OCI-LY7 (cell line): Measurements from ENCODE around the gene ARPC5. TPM values are rescaled to one million over a fixed set of nuclear protein-coding genes. Genes with fewer than 3 reads are reported as not detected.
"Not testable (repeated sequence)": the region's sequence is repeated elsewhere in the genome, so short reads cannot be mapped to it uniquely, and the experiment has no call there.

Experiments used
- BruUV-seq: library from RNA; stranded (reverse); fragments of 400-500 nt; replicated peaks from 2 replicates; lab custom pipeline; 2021; lab: Mats Ljungman, UMichigan
- CTCF ChIA-PET: fragments of 300-600 bp; sonication (Branson Sonifier 250); formaldehyde crosslinking; loops from one replicate; lab custom pipeline; 2022; ENCODE audit warnings: antibody characterized with exemption; ENCODE audit not compliant: unreplicated experiment; lab: Charles Lee
- POLR2A ChIA-PET: fragments of 300-600 bp; sonication (Branson Sonifier 250); formaldehyde crosslinking; loops from one replicate; lab custom pipeline; 2022; ENCODE audit warnings: antibody characterized with exemption; lab: Charles Lee
- DNase-seq: peaks from one replicate; pipeline ENCODE4 v3.0.0-alpha.2; 2015; ENCODE audit warnings: low spot score
- H2AFZ ChIP-seq: fragments of 200-600 bp; sonication (generic), shearing (Covaris generic); 2 replicates; pipeline ENCODE4 v1.6.1; 2014; ENCODE audit warnings: mild to moderate bottlenecking, antibody characterized with exemption, low read length, moderate library complexity
- H3K27ac ChIP-seq: fragments of 200-600 bp; sonication (generic); 2 replicates; pipeline ENCODE4 v1.5.1; 2014; ENCODE audit warnings: mixed run types, low read depth, mild to moderate bottlenecking, moderate library complexity, low read length, inconsistent platforms; ENCODE audit not compliant: poor library complexity, severe bottlenecking
- H3K36me3 ChIP-seq: fragments of 200-600 bp; sonication (generic); 2 replicates; pipeline ENCODE4 v1.6.1; 2014; ENCODE audit warnings: mild to moderate bottlenecking, antibody characterized with exemption, low read length, moderate library complexity, mixed read lengths; ENCODE audit not compliant: insufficient read depth
- H3K4me1 ChIP-seq: fragments of 200-600 bp; sonication (generic); 2 replicates; pipeline ENCODE4 v1.5.1; 2014; ENCODE audit warnings: mild to moderate bottlenecking, low read length; ENCODE audit not compliant: insufficient read depth, poor library complexity, severe bottlenecking
- H3K4me2 ChIP-seq: fragments of 200-600 bp; sonication (generic); 2 replicates; pipeline ENCODE4 v1.6.1; 2014; ENCODE audit warnings: mild to moderate bottlenecking, low read length
- H3K4me3 ChIP-seq: fragments of 200-600 bp; sonication (generic); 2 replicates; pipeline ENCODE4 v1.5.1; 2014; ENCODE audit warnings: mild to moderate bottlenecking, low read depth, low read length; ENCODE audit not compliant: poor library complexity, severe bottlenecking
- H3K79me2 ChIP-seq: fragments of 200-600 bp; sonication (generic); 2 replicates; pipeline ENCODE4 v1.6.1; 2016; ENCODE audit warnings: low read depth, mild to moderate bottlenecking, low read length, moderate library complexity, mixed read lengths; ENCODE audit not compliant: insufficient read depth
- H3K9me2 ChIP-seq: fragments of 200-600 bp; sonication (generic); 2 replicates; pipeline ENCODE4 v1.6.1; 2016; ENCODE audit warnings: mild to moderate bottlenecking, low read length, mixed read lengths; ENCODE audit not compliant: insufficient read depth
- H3K9me3 ChIP-seq: fragments of 200-600 bp; sonication (generic); 2 replicates; pipeline ENCODE4 v1.6.1; 2014; ENCODE audit warnings: mild to moderate bottlenecking, mixed run types, low read length, mixed read lengths
- H4K20me1 ChIP-seq: fragments of 200-600 bp; sonication (generic); 2 replicates; pipeline ENCODE4 v1.6.1; 2014; ENCODE audit warnings: mild to moderate bottlenecking, antibody characterized with exemption, low read length, moderate library complexity, mixed read lengths; ENCODE audit not compliant: insufficient read depth
- EZH2phosphoT487 ChIP-seq: fragments of 200-600 bp; sonication (generic); IDR thresholded peaks from 2 replicates; pipeline ENCODE4 v1.6.1; 2018; ENCODE audit warnings: low read depth, borderline replicate concordance, mild to moderate bottlenecking, mixed run types, antibody characterized with exemption, low read length, moderate library complexity, mixed read lengths
- intact Hi-C: fragments of 100-400 bp; cut with micrococcal nuclease; formaldehyde crosslinking; loops from one replicate; pipeline ENCODE4 v1.10.0; 2022; ENCODE audit not compliant: unreplicated experiment
- total RNA-seq, 2 experiments: library from RNA; depleted of rRNA in 1 of 2; stranded (reverse); fragments of >200 nt in 1 of 2; shearing (Covaris generic) in 1 of 2; gene quantifications; 2 replicates each; pipeline ENCODE4 v1.2.3, GENCODE V29; 2014 to 2022
- TF ChIP-seq, protein P1 (sequence below): fragments of 200-600 bp; sonication (generic); conservative IDR thresholded peaks from 2 replicates; pipeline ENCODE4 v1.5.1; 2014; ENCODE audit warnings: mild to moderate bottlenecking, antibody characterized with exemption, low read length, moderate library complexity, mixed read lengths

Gene ARPC5
- total RNA-seq, 2 experiments from 2014 or later, result 116 to 132 TPM

DNA sequence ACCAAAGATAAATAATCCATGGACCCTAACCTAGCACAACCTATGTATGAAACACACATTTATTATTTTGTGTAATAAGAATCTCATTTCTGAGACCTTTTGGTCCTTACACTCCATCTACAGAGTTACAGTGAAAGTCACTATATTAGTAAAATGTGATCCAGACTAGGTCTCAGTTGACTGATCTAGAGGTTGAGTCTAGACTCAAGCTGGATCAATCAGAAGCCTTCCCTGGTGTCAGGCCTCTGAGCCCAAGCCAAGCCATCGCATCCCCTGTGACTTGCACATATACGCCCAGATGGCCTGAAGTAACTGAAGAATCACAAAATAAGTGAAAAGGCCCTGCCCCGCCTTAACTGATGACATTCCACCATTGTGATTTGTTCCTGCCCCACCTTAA is 22.6 kb downstream of the ARPC5 start:
- CTCF ChIA-PET, POLR2A ChIA-PET, H3K27ac ChIP-seq, H3K9me3 ChIP-seq, H3K9me2 ChIP-seq, BruUV-seq, H4K20me1 ChIP-seq, H3K4me3 ChIP-seq, H3K4me2 ChIP-seq, H3K36me3 ChIP-seq, intact Hi-C loops, H2AFZ ChIP-seq, DNase-seq, H3K79me2 ChIP-seq: not testable (repeated sequence)
- H3K4me1 ChIP-seq, result peaks cover 16% of the 10 kb centered on the region

DNA sequence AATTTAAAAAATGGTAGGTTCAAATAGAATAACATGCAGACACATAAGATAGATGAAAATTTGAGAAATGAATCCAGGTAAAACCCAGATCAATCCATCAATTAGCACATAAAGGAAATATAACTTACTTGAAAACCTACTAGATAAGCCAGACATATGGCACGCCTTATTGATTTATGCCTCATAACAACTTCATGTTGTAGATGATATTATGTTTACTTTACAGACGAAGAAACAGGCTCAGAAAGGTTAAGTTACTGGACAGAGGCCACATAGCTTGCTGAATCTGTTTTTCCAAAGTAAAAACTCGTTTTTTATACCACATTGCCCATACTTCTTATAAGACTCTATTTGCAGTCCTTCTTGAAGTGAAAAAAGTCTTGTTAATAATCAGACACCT is 23.2 kb downstream of the ARPC5 start:
- no TSS peak for BruUV-seq
- H3K4me2 ChIP-seq, result no peak overlapping the region
- H3K27ac ChIP-seq, result no peak overlapping the region
- H4K20me1 ChIP-seq, result no peaks in the 10 kb centered on the region
- no peak overlapping the region for H2AFZ ChIP-seq
- CTCF ChIA-PET, result no interaction called here
- H3K79me2 ChIP-seq, result no peaks in the 10 kb centered on the region
- H3K9me2 ChIP-seq, result no peaks in the 10 kb centered on the region
- no peak overlapping the region for H3K4me3 ChIP-seq
- intact Hi-C loops, result no loop called here
- no peak for DNase-seq
- TF ChIP-seq EZH2phosphoT487, result no peak
- TF ChIP-seq, protein P1, sequence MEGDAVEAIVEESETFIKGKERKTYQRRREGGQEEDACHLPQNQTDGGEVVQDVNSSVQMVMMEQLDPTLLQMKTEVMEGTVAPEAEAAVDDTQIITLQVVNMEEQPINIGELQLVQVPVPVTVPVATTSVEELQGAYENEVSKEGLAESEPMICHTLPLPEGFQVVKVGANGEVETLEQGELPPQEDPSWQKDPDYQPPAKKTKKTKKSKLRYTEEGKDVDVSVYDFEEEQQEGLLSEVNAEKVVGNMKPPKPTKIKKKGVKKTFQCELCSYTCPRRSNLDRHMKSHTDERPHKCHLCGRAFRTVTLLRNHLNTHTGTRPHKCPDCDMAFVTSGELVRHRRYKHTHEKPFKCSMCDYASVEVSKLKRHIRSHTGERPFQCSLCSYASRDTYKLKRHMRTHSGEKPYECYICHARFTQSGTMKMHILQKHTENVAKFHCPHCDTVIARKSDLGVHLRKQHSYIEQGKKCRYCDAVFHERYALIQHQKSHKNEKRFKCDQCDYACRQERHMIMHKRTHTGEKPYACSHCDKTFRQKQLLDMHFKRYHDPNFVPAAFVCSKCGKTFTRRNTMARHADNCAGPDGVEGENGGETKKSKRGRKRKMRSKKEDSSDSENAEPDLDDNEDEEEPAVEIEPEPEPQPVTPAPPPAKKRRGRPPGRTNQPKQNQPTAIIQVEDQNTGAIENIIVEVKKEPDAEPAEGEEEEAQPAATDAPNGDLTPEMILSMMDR, result no peak
- H3K9me3 ChIP-seq, result no peaks in the 10 kb centered on the region
- H3K36me3 ChIP-seq, result no peaks in the 10 kb centered on the region
- H3K4me1 ChIP-seq, result peaks cover 21% of the 10 kb centered on the region
- POLR2A ChIA-PET, result no interaction called here

DNA sequence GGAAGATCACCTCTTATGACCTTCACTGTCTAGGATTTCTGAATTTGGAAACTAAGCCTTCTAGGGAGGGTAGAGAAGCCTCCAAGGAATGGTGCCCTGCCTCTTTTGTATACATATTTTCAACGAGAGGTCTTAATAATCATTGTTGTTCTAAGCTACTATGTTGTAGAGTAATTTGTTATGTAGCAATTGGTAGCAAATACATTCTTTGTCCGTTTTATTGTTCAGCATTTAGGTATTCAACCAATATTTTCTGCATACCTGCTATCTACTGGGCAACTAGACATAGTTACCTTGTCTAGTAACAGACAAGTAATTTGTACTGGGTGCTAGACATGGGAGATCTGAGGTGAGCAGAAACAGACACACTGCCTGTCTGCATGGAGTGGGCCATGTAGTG is 24.6 kb downstream of the ARPC5 start:
- no TSS peak for BruUV-seq

More for the DNA sequence above, 24.6 kb downstream of the ARPC5 start:
- DNase-seq, result no peak
- Histone ChIP-seq H3K36me3 (no peaks in the 10 kb centered on the region), H3K4me3 (no peak overlapping the region), H3K27ac (no peak overlapping the region), H3K4me1 (peaks cover 25% of the 10 kb centered on the region), H3K9me2 (no peaks in the 10 kb centered on the region), H3K4me2 (no peak overlapping the region), H3K79me2 (no peaks in the 10 kb centered on the region), H3K9me3 (no peaks in the 10 kb centered on the region), H2AFZ (no peak overlapping the region), H4K20me1 (no peaks in the 10 kb centered on the region)
- intact Hi-C loops, result no loop called here
- CTCF ChIA-PET, result no interaction called here
- TF ChIP-seq EZH2phosphoT487, result no peak
- TF ChIP-seq, protein P1, result no peak
- POLR2A ChIA-PET, result interaction anchor here (0.6 kb wide), 1 partner anchor 745 kb away, joined by 4 read pairs; no protein-coding TSS in a partner anchor
